Measurements from ENCODE around the gene FOCAD.

The FOCAD gene

GRCh38 chr9:20684875-20685696 lies 1.0 kb downstream of the FOCAD start (continued):
- TF ChIP-seq OSR2 (tag by site-specific recombination; IDR thresholded peaks at IDR 0.05) (no peak), ZNF398 (tag by site-specific recombination; IDR thresholded peaks at IDR 0.05) (no peak), ZNF560 (tag by site-specific recombination; IDR thresholded peaks at IDR 0.05; ENCODE audit: borderline replicate concordance) (no peak), ZNF529 (tag by site-specific recombination; IDR thresholded peaks at IDR 0.05; ENCODE audit: insufficient replicate concordance) (no peak), PRDM6 (tag by site-specific recombination; IDR thresholded peaks at IDR 0.05) (no peak), KLF8 (tag by site-specific recombination; IDR thresholded peaks at IDR 0.05) (no peak), GLIS2 (tag by site-specific recombination; IDR thresholded peaks at IDR 0.05) (no peak), ZNF140 (tag by site-specific recombination; IDR thresholded peaks at IDR 0.05) (no peak), ZBTB44 (tag by site-specific recombination; IDR thresholded peaks at IDR 0.05) (no peak), ZNF16 (tag by site-specific recombination; IDR thresholded peaks at IDR 0.05; ENCODE audit: low read depth) (no peak)

- CTCF ChIA-PET: interaction anchor here (0.7 to 2.1 kb wide), 3 partner anchors 61 to 254 kb away, joined by 3 to 8 read pairs (median 5); no protein-coding TSS in a partner anchor
- H3K9me3 ChIP-seq (ENCODE audit: control insufficient read depth, insufficient read depth, low read depth, low read length): no peaks in the 10 kb centered on the region
- H3K36me3 ChIP-seq (ENCODE audit: control insufficient read depth in 2 of 2, insufficient read depth in 1 of 2, low read length in 2 of 2): no peaks in the 10 kb centered on the region
- no peak overlapping the region for H3K27ac ChIP-seq (ENCODE audit: extremely low read depth, low read depth, low read length)
- peaks cover 8% of the 10 kb centered on the region; the same call in 1 of the 2 replicates for H3K4me1 ChIP-seq (ENCODE audit: control insufficient read depth, insufficient read depth, low read length)
- no peak overlapping the region for H3K4me3 ChIP-seq (ENCODE audit: low read depth, low read length)
- POLR2A ChIA-PET: interaction anchor here (0.6 to 1.2 kb wide), 2 partner anchors 39 to 63 kb away, joined by 4 to 6 read pairs; partner anchors contain the start of gene MLLT3
- TF ChIP-seq ZNF664 (tag by site-specific recombination; IDR thresholded peaks at IDR 0.05) (no peak), ZFP37 (tag by site-specific recombination; IDR thresholded peaks at IDR 0.05) (no peak), ZNF670 (tag by site-specific recombination; IDR thresholded peaks at IDR 0.05; ENCODE audit: low read depth) (no peak), ZNF311 (tag by site-specific recombination; IDR thresholded peaks at IDR 0.05; ENCODE audit: borderline replicate concordance) (no peak), ZBTB6 (tag by site-specific recombination; IDR thresholded peaks at IDR 0.05) (no peak), MYNN (tag by site-specific recombination; IDR thresholded peaks at IDR 0.05; ENCODE audit: borderline replicate concordance) (no peak), ZNF639 (tag by site-specific recombination; IDR thresholded peaks at IDR 0.05) (no peak), ZBTB44 (tag by site-specific recombination; IDR thresholded peaks at IDR 0.05) (no peak), ZNF76 (tag by site-specific recombination; IDR thresholded peaks at IDR 0.05; ENCODE audit: borderline replicate concordance, low read depth) (no peak)
These were observed 1.7 kb downstream of the FOCAD start for GRCh38 chr9:20685769-20686168.

Measured in HEK293 (cell line).